Endothelial cell of umbilical vein (primary cell): ENCODE results near the gene ATP6V0D1. TPM values are rescaled to one million over a fixed set of nuclear protein-coding genes. Genes with fewer than 3 reads are reported as not detected.

Experiments
- BruUV-seq: library from RNA; stranded (reverse); fragments of 400-500 nt; replicated peaks from 2 replicates; lab custom pipeline; 2021; lab: Mats Ljungman, UMichigan
- CTCF ChIA-PET: fragments of 300-600, 350-600 bp; sonication (Branson Sonifier 250); formaldehyde crosslinking; loops from one replicate; lab custom pipeline; 2021; ENCODE audit warnings: antibody characterized with exemption, inconsistent platforms; lab: Charles Lee
- POLR2A ChIA-PET: fragments of 300-600, 350-600 bp; sonication (Branson Sonifier 250); formaldehyde crosslinking; loops from one replicate; lab custom pipeline; 2021; ENCODE audit warnings: antibody characterized with exemption, inconsistent platforms; lab: Charles Lee
- DNase-seq: peaks from one replicate; pipeline ENCODE4 v3.0.0-alpha.2; 2011; ENCODE audit warnings: low read depth, low spot score
- FAIRE-seq: peaks from 2 replicates; lab custom pipeline; 2011; peaks lifted over from hg19 to GRCh38; lab: Jason Lieb, UNC
- H2AFZ ChIP-seq: 2 replicates; pipeline ENCODE4 v1.6.0; 2012; ENCODE audit warnings: low read depth, low read length, control low read depth, inconsistent platforms
- H3K27ac ChIP-seq: 2 replicates; pipeline ENCODE4 v1.5.1; 2011; ENCODE audit warnings: low read depth, mild to moderate bottlenecking, control low read depth, low read length, moderate library complexity; ENCODE audit not compliant: insufficient read depth
- H3K27me3 ChIP-seq, 2 experiments: 2 replicates each; pipeline versions ENCODE4 v1.6.0 to v1.6.1; 2011; ENCODE audit warnings: low read length in 2 of 2, mixed read lengths in 1 of 2; ENCODE audit not compliant: control insufficient read depth in 2 of 2, insufficient read depth in 2 of 2
- H3K36me3 ChIP-seq, 2 experiments: 2 replicates in 1 of 2; 3 replicates in 1 of 2; pipeline ENCODE4 v1.5.1; 2011; ENCODE audit warnings: low read length in 2 of 2, mild to moderate bottlenecking in 1 of 2, moderate library complexity in 1 of 2; ENCODE audit not compliant: control insufficient read depth in 2 of 2, insufficient read depth in 2 of 2; ENCODE audit errors: extremely low read depth in 1 of 2
- H3K4me1 ChIP-seq: 3 replicates; pipeline ENCODE4 v1.5.1; 2011; ENCODE audit warnings: mild to moderate bottlenecking, low read length; ENCODE audit not compliant: control insufficient read depth, insufficient read depth; ENCODE audit errors: extremely low read depth
- H3K4me2 ChIP-seq: 2 replicates; pipeline ENCODE4 v1.6.1; 2011; ENCODE audit warnings: low read length, control low read depth, mixed read lengths; ENCODE audit not compliant: insufficient read depth
- H3K4me3 ChIP-seq, 3 experiments: fragments of 200-600 bp in 1 of 3; sonication (generic), shearing (Covaris generic) in 1 of 3; replicated peaks in 1 of 3; 2 replicates each; pipeline ENCODE4 v1.5.1; 2011 to 2016; ENCODE audit warnings: control low read depth in 3 of 3, low read length in 3 of 3, mild to moderate bottlenecking in 2 of 3, inconsistent platforms in 1 of 3, low read depth in 1 of 3, moderate library complexity in 1 of 3; ENCODE audit not compliant: insufficient read depth in 1 of 3
- H3K79me2 ChIP-seq: 2 replicates; pipeline ENCODE4 v1.6.0; 2012; ENCODE audit warnings: low read length, inconsistent platforms; ENCODE audit not compliant: control insufficient read depth, insufficient read depth
- H3K9ac ChIP-seq: replicated peaks from 2 replicates; pipeline ENCODE3; 2011; ENCODE audit warnings: low read length, control low read depth; ENCODE audit not compliant: insufficient read depth; ENCODE audit errors: extremely low read depth
- H3K9me1 ChIP-seq: replicated peaks from 3 replicates; pipeline ENCODE4 v1.6.0; 2011; ENCODE audit warnings: mild to moderate bottlenecking, low read length; ENCODE audit not compliant: control insufficient read depth, insufficient read depth; ENCODE audit errors: extremely low read depth
- H3K9me3 ChIP-seq: replicated peaks from 2 replicates; pipeline ENCODE4 v1.5.1; 2012; ENCODE audit warnings: low read length, inconsistent platforms; ENCODE audit not compliant: control insufficient read depth, insufficient read depth
- H4K20me1 ChIP-seq: replicated peaks from 2 replicates; pipeline ENCODE3; 2011; ENCODE audit warnings: mild to moderate bottlenecking, low read length; ENCODE audit not compliant: control insufficient read depth, insufficient read depth; ENCODE audit errors: extremely low read depth
- CTCF ChIP-seq, 2 donors: IDR thresholded peaks; 1 replicate in 1 of 2; 2 replicates in 1 of 2; pipeline ENCODE4 v1.5.1; 2011; ENCODE audit warnings: low read length in 2 of 2, mild to moderate bottlenecking in 2 of 2, moderate library complexity in 2 of 2, control low read depth in 1 of 2, inconsistent platforms in 1 of 2, low read depth in 1 of 2; ENCODE audit not compliant: insufficient read depth in 1 of 2; ENCODE audit errors: extremely low read depth in 1 of 2
- FOS ChIP-seq: IDR thresholded peaks from 2 replicates; pipeline ENCODE4 v1.6.1; 2011; ENCODE audit warnings: mild to moderate bottlenecking, low read length, moderate library complexity, borderline replicate concordance; ENCODE audit not compliant: insufficient read depth
- MYC ChIP-seq: IDR thresholded peaks from one replicate; pipeline ENCODE4 v1.6.1; 2011; ENCODE audit warnings: mild to moderate bottlenecking, low read depth, low read length
- POLR2AphosphoS5 ChIP-seq: IDR thresholded peaks from 2 replicates; pipeline ENCODE4 v1.6.1; 2012; ENCODE audit warnings: low read depth, mild to moderate bottlenecking, control low read depth, low read length, moderate library complexity; ENCODE audit not compliant: insufficient read depth
- dilution Hi-C: fragments of 300-500 bp; cut with MboI; formaldehyde crosslinking; loops from one replicate; pipeline ENCODE4 v1.15.0; 2019; ENCODE audit warnings: low sequenced_read_pairs; ENCODE audit not compliant: extremely low pct_ligation_motif_present
- intact Hi-C: fragments of 100-400 bp; cut with micrococcal nuclease; formaldehyde crosslinking; loops from one replicate; pipeline ENCODE4 v1.10.0; 2022
- polyA plus RNA-seq, 4 experiments: library from polyadenylated mRNA; depleted of rRNA in 3 of 4; stranded (reverse) in 3 of 4; unstranded in 1 of 4; fragments of >200 nt; gene quantifications; 2 replicates each; pipeline versions ENCODE4 v1.2.1 to v1.2.3, GENCODE V29; 2011 to 2012; ENCODE audit warnings: missing spikeins in 1 of 4
- total RNA-seq: library from RNA; stranded (reverse); gene quantifications from 2 replicates; pipeline ENCODE4 v1.2.3, GENCODE V29; 2021
- TF ChIP-seq, protein P1 (sequence below): IDR thresholded peaks from 2 replicates; pipeline ENCODE4 v1.6.1; 2011; ENCODE audit not compliant: insufficient read depth, insufficient read length

ATP6V0D1 gene
- total and polyA plus RNA-seq, 2 donors (not counting 3 experiments of a cell fraction or from before 2014, with no cell fraction given): 82.8 to 232 TPM

DNA sequence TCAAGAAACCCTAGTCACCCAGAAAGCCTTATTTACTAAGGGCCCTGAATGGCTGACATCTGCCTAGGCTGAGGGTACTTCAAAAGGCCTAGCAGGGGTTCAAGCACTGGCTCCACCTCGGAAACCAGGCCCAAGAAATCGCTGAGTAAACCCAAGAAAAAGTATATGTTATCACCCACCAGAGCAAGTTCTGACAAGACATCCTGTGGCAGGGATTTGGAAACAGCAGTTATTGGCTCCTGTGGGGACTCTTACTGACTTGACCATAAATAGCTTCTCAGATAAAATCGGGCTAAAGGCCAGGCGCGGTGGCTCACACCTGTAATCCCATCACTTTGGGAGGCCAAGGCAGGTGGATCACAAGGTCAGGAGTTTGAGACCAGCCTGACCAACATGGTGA, 12.2 kb downstream of the ATP6V0D1 start:
- Histone ChIP-seq H2AFZ (no peak overlapping the region), H3K27me3 (no peaks in the 10 kb centered on the region), H3K36me3 (no peaks in the 10 kb centered on the region), H3K4me3 (no peak overlapping the region), H4K20me1 (no peaks in the 10 kb centered on the region), H3K4me1 (peaks cover 4% of the 10 kb centered on the region), H3K79me2 (peaks cover 15% of the 10 kb centered on the region), H3K27ac (no peak overlapping the region), H3K9ac (no peak overlapping the region), H3K4me2 (no peak overlapping the region), H3K9me1 (no peaks in the 10 kb centered on the region), H3K9me3 (no peaks in the 10 kb centered on the region)
- no peak for TF ChIP-seq CTCF (IDR thresholded peaks at IDR 0.05; ENCODE audit: extremely low read depth in 1 of 2, insufficient read depth in 1 of 2, low read depth in 1 of 2, low read length in 2 of 2)
- no peak for TF ChIP-seq MYC
- no peak for TF ChIP-seq POLR2AphosphoS5
- TF ChIP-seq, protein P1, sequence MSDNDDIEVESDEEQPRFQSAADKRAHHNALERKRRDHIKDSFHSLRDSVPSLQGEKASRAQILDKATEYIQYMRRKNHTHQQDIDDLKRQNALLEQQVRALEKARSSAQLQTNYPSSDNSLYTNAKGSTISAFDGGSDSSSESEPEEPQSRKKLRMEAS: no peak
- TF ChIP-seq FOS: no peak
- no peak for FAIRE-seq
- BruUV-seq: no TSS peak
- POLR2A ChIA-PET: no interaction called here
- no peak for DNase-seq
- CTCF ChIA-PET: interaction anchor here (1.3 to 12.4 kb wide), 3 partner anchors 12 to 44 kb away, joined by 4 to 201 read pairs (median 5); partner anchors contain the start of gene ATP6V0D1
- intact Hi-C loops (loop anchor here (5.0 kb wide), 2 partner anchors 121 to 191 kb away; partner anchors contain the start of gene PLEKHG4), dilution Hi-C loops (no loop called here)
